Spleen (tissue), 11 donors: ENCODE results near the gene CALHM3. TPM values are rescaled to one million over a fixed set of nuclear protein-coding genes. Genes with fewer than 3 reads are reported as not detected.
"Not testable (repeated sequence)": the region's sequence is repeated elsewhere in the genome, so short reads cannot be mapped to it uniquely, and the experiment has no call there.

Source experiments
- DNase-seq: peaks from one replicate; pipeline ENCODE4 v3.0.0-alpha.2; 2020
- H3K27ac ChIP-seq, 8 donors: fragments of 200-600 bp; sonication (generic) in 7 of 8; 1 replicate in 4 of 8; 2 replicates in 4 of 8; pipeline versions ENCODE4 v1.5.0 to v1.8.0; 2016 to 2021; ENCODE audit warnings: inconsistent platforms in 4 of 8, mild to moderate bottlenecking in 4 of 8, moderate library complexity in 1 of 8
- H3K27me3 ChIP-seq, 7 donors: fragments of 200-600 bp; sonication (generic) in 6 of 7; replicated peaks in 1 of 7; 1 replicate in 4 of 7; 2 replicates in 3 of 7; pipeline versions ENCODE4 v1.5.0 to v1.8.0; 2016 to 2021; ENCODE audit warnings: inconsistent platforms in 3 of 7, mild to moderate bottlenecking in 1 of 7
- H3K36me3 ChIP-seq, 6 donors: fragments of 200-600 bp; sonication (generic) in 5 of 6; 1 replicate in 4 of 6; 2 replicates in 2 of 6; pipeline versions ENCODE4 v1.5.0 to v1.8.0; 2016 to 2021; ENCODE audit warnings: inconsistent platforms in 2 of 6
- H3K4me1 ChIP-seq, 6 donors: fragments of 200-600 bp; sonication (generic) in 5 of 6; 1 replicate in 3 of 6; 2 replicates in 3 of 6; pipeline versions ENCODE4 v1.5.0 to v1.8.0; 2016 to 2021; ENCODE audit warnings: inconsistent platforms in 3 of 6
- H3K4me3 ChIP-seq, 8 donors: fragments of 200-600 bp; sonication (generic) in 7 of 8; 1 replicate in 4 of 8; 2 replicates in 4 of 8; pipeline versions ENCODE4 v1.5.0 to v1.8.0; 2016 to 2021; ENCODE audit warnings: inconsistent platforms in 4 of 8, mild to moderate bottlenecking in 4 of 8, moderate library complexity in 2 of 8
- H3K9me3 ChIP-seq, 8 donors: fragments of 200-600 bp; sonication (generic) in 7 of 8; 1 replicate in 4 of 8; 2 replicates in 4 of 8; pipeline versions ENCODE4 v1.5.0 to v1.8.0; 2016 to 2021; ENCODE audit warnings: inconsistent platforms in 4 of 8
- CTCF ChIP-seq, 11 experiments: fragments of 200-600 bp in 7 of 11; fragments of 450-650 bp in 4 of 11; sonication (generic) in 4 of 11; IDR thresholded peaks in 8 of 11; conservative IDR thresholded peaks in 3 of 11; 1 replicate in 7 of 11; 2 replicates in 4 of 11; pipeline versions ENCODE4 v1.4.0 to v1.8.0; 2016 to 2021; ENCODE audit warnings: antibody characterized with exemption in 11 of 11, inconsistent platforms in 4 of 11, mild to moderate bottlenecking in 1 of 11
- POLR2A ChIP-seq, 3 donors: fragments of 450-650 bp; IDR thresholded peaks; one replicate each; pipeline ENCODE4 v1.5.1; 2017; ENCODE audit warnings: antibody characterized with exemption in 3 of 3, mild to moderate bottlenecking in 1 of 3
- POLR2AphosphoS5 ChIP-seq, 3 donors: sonication (generic); formaldehyde crosslinking; IDR thresholded peaks; one replicate each; pipeline ENCODE4 v1.5.1; 2017; ENCODE audit warnings: antibody characterized with exemption in 3 of 3
- WGBS, 5 donors: extraction: QIAGEN DNeasy Blood & Tissue Kit in 3 of 5; methylation state at CpG; one replicate each; pipeline versions ENCODE4 v1.1.5 to v1.1.7; 2013 to 2018; 5-methylcytosine and 5-hydroxymethylcytosine counted together
- intact Hi-C: fragments of 100-400 bp; cut with DNase I; formaldehyde crosslinking; loops from one replicate; pipeline ENCODE4 v1.15.0; 2023; ENCODE audit warnings: low total_unique reads
- polyA plus RNA-seq, 3 donors: library from polyadenylated mRNA; stranded (reverse); fragments of 200-250 nt; gene quantifications; one replicate each; pipeline ENCODE4 v1.2.1, GENCODE V29; 2013
- total RNA-seq, 7 donors: library from RNA; depleted of rRNA in 3 of 7; stranded (reverse); fragments of >200 nt in 3 of 7; fragmentation: NEBNext Ultra II Directional in 4 of 7; extraction: Animal tissue kit (Norgen Biotek cat#: 25700) in 4 of 7; gene quantifications; one replicate each; pipeline versions ENCODE4 v1.1.0 to v1.2.1, GENCODE V29; 2016 to 2021
- donor health status: healthy with polysubstance abuse.
- donor health status: DM: no; HTN: no; CAD: no; lungs with moderate emphysema.
- donor health status: DM: no; HTN: no; CAD: no.
- donor health status: Bipolar disorder and iron deficiency.
- donor health status: healthy.
- donor health status: DM: no; HTN: no; CAD: no.
- donor health status: DM: yes; HTN: yes; CAD: no.

The CALHM3 gene
- total and polyA plus RNA-seq, 10 donors = 0.03 TPM; not detected in 9

DNA sequence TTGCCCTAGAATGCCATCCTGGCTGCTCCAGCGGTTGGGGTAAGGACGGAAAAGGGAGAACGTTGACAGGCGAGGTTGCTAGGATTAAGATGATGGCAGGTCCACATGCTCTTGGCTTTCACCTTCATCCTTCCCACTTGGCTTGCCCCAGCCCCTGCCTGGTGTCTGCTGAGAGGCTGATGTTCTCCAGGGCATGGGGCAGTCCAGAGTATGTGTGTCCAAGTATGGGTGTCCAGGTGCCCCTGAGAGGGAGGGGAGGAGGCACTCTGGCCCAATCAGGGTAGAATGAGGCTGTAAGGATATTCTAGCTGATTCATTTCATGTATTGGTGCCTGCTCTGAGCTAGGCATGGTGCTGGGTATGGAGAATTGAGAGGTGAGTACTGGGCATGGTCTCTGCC, 27.0 kb upstream of the CALHM3 start:
- Histone ChIP-seq H3K27me3 (peaks cover 0 to 20% (median 0%) of the 10 kb centered on the region in 7 donors), H3K4me3 (no peak overlapping the region), H3K4me1 (peaks cover 0 to 17% (median 8%) of the 10 kb centered on the region in 6 donors), H3K27ac (no peak overlapping the region), H3K9me3 (no peaks in the 10 kb centered on the region), H3K36me3 (no peaks in the 10 kb centered on the region)
- no peak for TF ChIP-seq POLR2A (IDR thresholded peaks at IDR 0.05)
- TF ChIP-seq CTCF (IDR thresholded peaks at IDR 0.05 in 8 of 11, conservative IDR thresholded peaks at IDR 0.05 in 3 of 11) = no peak
- TF ChIP-seq POLR2AphosphoS5 (IDR thresholded peaks at IDR 0.05) = no peak
- intact Hi-C loops = no loop called here
- peak; percentile 47 for DNase-seq
- WGBS, 5 donors = 93 to 98% (median 96%) methylated on average over 4 of the region's 4 CpGs

DNA sequence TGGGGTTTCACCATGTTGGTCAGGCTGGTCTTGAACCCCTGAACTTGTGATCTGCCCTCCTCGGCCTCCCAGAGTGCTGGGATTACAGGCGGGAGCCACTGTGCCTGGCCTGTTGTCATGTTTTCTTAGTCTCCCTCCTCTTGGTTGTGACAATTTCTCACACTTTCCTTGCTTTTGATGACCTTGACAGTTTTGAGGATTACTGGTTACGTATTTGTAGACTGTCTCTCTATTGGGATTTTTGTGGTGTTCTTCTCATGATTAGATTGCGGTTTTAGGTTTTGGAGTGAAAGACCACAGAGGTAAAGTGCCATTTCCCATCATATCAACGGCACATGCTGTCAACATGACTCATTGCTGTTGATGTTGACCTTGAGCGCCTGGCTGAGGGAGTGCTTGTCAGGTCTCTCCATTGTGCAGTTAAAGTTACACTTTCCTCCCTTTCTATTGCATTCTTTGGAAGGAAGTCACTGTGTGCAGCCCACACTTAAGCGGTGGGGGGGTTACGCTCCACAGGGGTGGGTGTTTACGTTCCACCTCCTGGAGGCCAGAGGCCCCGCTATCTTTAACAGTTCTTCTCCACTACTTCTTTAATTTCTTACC, 25.2 kb upstream of the CALHM3 start:
- DNase-seq = peak; percentile 76
- peaks cover 0 to 17% (median 8%) of the 10 kb centered on the region in 6 donors for H3K4me1 ChIP-seq
- intact Hi-C loops = no loop called here
- peak overlapping the region in 6 of 8 donors; percentile 16 to 69 (median 44) for H3K27ac ChIP-seq
- TF ChIP-seq POLR2A (IDR thresholded peaks at IDR 0.05) (no peak), CTCF (IDR thresholded peaks at IDR 0.05 in 8 of 11, conservative IDR thresholded peaks at IDR 0.05 in 3 of 11) (no peak), POLR2AphosphoS5 (IDR thresholded peaks at IDR 0.05) (peak in 2 of 3 donors; percentile 31 to 52)
- H3K27me3 ChIP-seq = peaks cover 0 to 35% (median 0%) of the 10 kb centered on the region in 7 donors
- H3K4me3 ChIP-seq = no peak overlapping the region
- no peaks in the 10 kb centered on the region for H3K36me3 ChIP-seq
- 25 to 29% (median 25%) methylated on average over 10 of the region's 10 CpGs for WGBS, 5 donors
- no peaks in the 10 kb centered on the region for H3K9me3 ChIP-seq

- H3K4me3 ChIP-seq, intact Hi-C loops, DNase-seq, H3K36me3 ChIP-seq, H3K9me3 ChIP-seq: not testable (repeated sequence)
- peaks cover 0 to 17% (median 8%) of the 10 kb centered on the region in 6 donors for H3K4me1 ChIP-seq
- H3K27ac ChIP-seq = peak overlapping the region in 4 of 8 donors; percentile 15 to 69 (median 46)
- 83 to 94% (median 91%) methylated on average over 6 of the region's 6 CpGs for WGBS, 5 donors
- H3K27me3 ChIP-seq = peaks cover 0 to 35% (median 0%) of the 10 kb centered on the region in 7 donors
Observed at GRCh38 chr10:103503777-103504176, 24.7 kb upstream of the CALHM3 start.

DNA sequence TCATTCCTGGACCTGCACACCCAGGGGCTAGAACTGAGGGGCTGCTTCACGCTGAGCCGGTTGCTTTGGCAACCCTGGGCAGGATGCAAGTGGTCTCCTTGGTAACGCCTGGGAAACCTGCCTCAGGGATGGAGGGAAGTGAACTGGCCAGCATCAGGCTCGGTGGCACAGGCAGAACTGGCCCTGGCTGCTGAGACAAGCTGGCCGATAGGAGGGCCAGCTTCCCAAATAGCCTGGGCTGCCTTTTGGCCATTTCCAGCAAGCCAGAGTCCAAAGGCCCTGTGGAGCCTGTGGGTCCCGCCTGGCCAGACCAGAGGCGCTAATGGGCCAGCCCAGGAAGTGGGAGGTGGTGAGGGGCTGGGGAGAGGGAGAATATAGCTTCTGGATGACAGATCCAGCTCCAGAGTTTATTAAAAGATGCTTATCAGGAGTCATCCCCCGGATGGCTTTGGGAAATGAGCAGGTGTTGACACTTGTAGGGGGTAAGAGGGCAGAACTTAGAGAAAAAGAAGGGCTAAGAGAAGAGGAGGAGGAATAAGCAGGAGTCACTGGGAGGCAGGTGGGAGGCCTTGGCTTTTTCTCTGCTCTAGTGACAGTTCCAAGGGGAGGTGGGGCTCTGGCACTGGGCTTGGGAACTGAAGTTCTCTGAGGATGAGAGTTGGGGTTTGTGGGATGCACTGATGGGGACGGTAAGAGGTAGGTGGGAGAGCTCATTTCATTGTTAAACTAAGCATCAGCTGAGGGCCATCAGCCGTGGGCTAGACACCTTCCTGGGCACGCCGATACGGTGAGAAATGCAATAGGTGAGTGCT, 24.0 kb upstream of the CALHM3 start:
- intact Hi-C loops = no loop called here
- H3K36me3 ChIP-seq = no peaks in the 10 kb centered on the region
- no peak overlapping the region for H3K4me3 ChIP-seq
- H3K9me3 ChIP-seq = no peaks in the 10 kb centered on the region
- TF ChIP-seq POLR2A (IDR thresholded peaks at IDR 0.05) (no peak), CTCF (IDR thresholded peaks at IDR 0.05 in 8 of 11, conservative IDR thresholded peaks at IDR 0.05 in 3 of 11) (no peak), POLR2AphosphoS5 (IDR thresholded peaks at IDR 0.05) (no peak)
- peaks cover 0 to 30% (median 0%) of the 10 kb centered on the region in 7 donors for H3K27me3 ChIP-seq
- DNase-seq = peak; percentile 63
- WGBS, 5 donors = 64 to 75% (median 69%) methylated on average over 12 to 13 of the region's 13 CpGs
- peaks cover 0 to 17% (median 8%) of the 10 kb centered on the region in 6 donors for H3K4me1 ChIP-seq
- no peak overlapping the region for H3K27ac ChIP-seq
